Stomach smooth muscle (tissue), 2 donors: ENCODE data around the gene SERAC1.
"Not testable (repeated sequence)": the region's sequence is repeated elsewhere in the genome, so short reads cannot be mapped to it uniquely, and the experiment has no call there.

ENCODE experiments used
- H3K27ac ChIP-seq: one replicate; pipeline ENCODE4 v1.7.0; 2013; ENCODE audit warnings: mild to moderate bottlenecking, low read length, inconsistent platforms
- H3K27me3 ChIP-seq, 2 donors: one replicate each; pipeline ENCODE4 v1.7.0; 2013; ENCODE audit warnings: low read length in 2 of 2; ENCODE audit not compliant: insufficient read depth in 2 of 2, control insufficient read depth in 1 of 2
- H3K36me3 ChIP-seq, 2 donors: one replicate each; pipeline ENCODE4 v1.7.0; 2013; ENCODE audit warnings: low read length in 2 of 2; ENCODE audit not compliant: control insufficient read depth in 2 of 2, insufficient read depth in 2 of 2
- H3K4me1 ChIP-seq: one replicate; pipeline ENCODE4 v1.7.0; 2013; ENCODE audit warnings: low read length; ENCODE audit not compliant: control insufficient read depth, insufficient read depth
- H3K4me3 ChIP-seq, 2 donors: one replicate each; pipeline ENCODE4 v1.7.0; 2013; ENCODE audit warnings: low read length in 2 of 2
- H3K9ac ChIP-seq, 2 donors: one replicate each; pipeline ENCODE4 v1.7.0; 2013; ENCODE audit warnings: low read length in 2 of 2, mild to moderate bottlenecking in 1 of 2
- H3K9me3 ChIP-seq, 2 donors: one replicate each; pipeline ENCODE4 v1.7.0; 2013; ENCODE audit warnings: low read length in 2 of 2; ENCODE audit not compliant: control insufficient read depth in 2 of 2
- donor health status: healthy.
- donor health status: Pancreatic carcinoma.

SERAC1 gene

GRCh38 chr6:158168040-158168289, at the start of gene SERAC1:
TSS of gene SERAC1 (minus strand) at chr6:158168262. CDS start at chr6:158158363, 9,899 bp downstream.
- Histone ChIP-seq H3K9ac (peak within 1 kb of the TSS; percentile 94 to 97), H3K27me3 (no peaks in the 10 kb centered on the region), H3K36me3 (no peaks in the 10 kb centered on the region), H3K27ac (peak within 1 kb of the TSS; percentile 93), H3K4me3 (peak within 1 kb of the TSS; percentile 91 to 97), H3K4me1 (peaks cover 7% of the 10 kb centered on the region), H3K9me3 (no peaks in the 10 kb centered on the region)

- Histone ChIP-seq H3K4me1 (no peaks in the 10 kb centered on the region), H3K27ac (no peak overlapping the region), H3K36me3 (no peaks in the 10 kb centered on the region), H3K9ac (no peak overlapping the region), H3K4me3 (no peak overlapping the region), H3K9me3 (no peaks in the 10 kb centered on the region), H3K27me3 (no peaks in the 10 kb centered on the region)
These were observed 46.0 kb upstream of the SERAC1 start for GRCh38 chr6:158213925-158214674.

- Histone ChIP-seq H3K9ac (no peak overlapping the region), H3K27me3 (no peaks in the 10 kb centered on the region), H3K9me3 (no peaks in the 10 kb centered on the region), H3K36me3 (no peaks in the 10 kb centered on the region), H3K4me1 (no peaks in the 10 kb centered on the region), H3K4me3 (no peak overlapping the region), H3K27ac (no peak overlapping the region)
These were observed 43.4 kb upstream of the SERAC1 start for GRCh38 chr6:158211273-158212055.

- H3K36me3 ChIP-seq, H3K4me1 ChIP-seq, H3K9me3 ChIP-seq, H3K27me3 ChIP-seq, H3K27ac ChIP-seq, H3K4me3 ChIP-seq, H3K9ac ChIP-seq: not testable (repeated sequence)
These were observed 41.7 kb upstream of the SERAC1 start for GRCh38 chr6:158209582-158210333.

GRCh38 chr6:158208226-158209030, 40.4 kb upstream of the SERAC1 start:
- not testable (repeated sequence) for H3K9me3 ChIP-seq, H3K27me3 ChIP-seq, H3K4me3 ChIP-seq, H3K36me3 ChIP-seq, H3K27ac ChIP-seq, H3K9ac ChIP-seq, H3K4me1 ChIP-seq

- Histone ChIP-seq H3K27me3 (peaks cover 0 to 2% of the 10 kb centered on the region in 2 donors), H3K27ac (no peak overlapping the region), H3K9me3 (no peaks in the 10 kb centered on the region), H3K4me1 (no peaks in the 10 kb centered on the region), H3K9ac (no peak overlapping the region), H3K4me3 (no peak overlapping the region), H3K36me3 (no peaks in the 10 kb centered on the region)
These were observed 39.3 kb upstream of the SERAC1 start for GRCh38 chr6:158207422-158207788.

GRCh38 chr6:158206740-158207421, 38.8 kb upstream of the SERAC1 start:
- no peaks in the 10 kb centered on the region for H3K4me1 ChIP-seq
- H3K27ac ChIP-seq: no peak overlapping the region
- no peaks in the 10 kb centered on the region for H3K9me3 ChIP-seq
- no peak overlapping the region for H3K9ac ChIP-seq
- no peaks in the 10 kb centered on the region for H3K36me3 ChIP-seq
- H3K27me3 ChIP-seq: peaks cover 0 to 2% of the 10 kb centered on the region in 2 donors
- H3K4me3 ChIP-seq: no peak overlapping the region

GRCh38 chr6:158205169-158205944, 37.3 kb upstream of the SERAC1 start:
- H3K4me1 ChIP-seq: no peaks in the 10 kb centered on the region
- peaks cover 0 to 2% of the 10 kb centered on the region in 2 donors for H3K27me3 ChIP-seq
- no peak overlapping the region for H3K9ac ChIP-seq
- no peaks in the 10 kb centered on the region for H3K36me3 ChIP-seq
- H3K4me3 ChIP-seq: no peak overlapping the region
- no peaks in the 10 kb centered on the region for H3K9me3 ChIP-seq
- H3K27ac ChIP-seq: no peak overlapping the region

GRCh38 chr6:158198461-158198860, 30.4 kb upstream of the SERAC1 start:
- H3K36me3 ChIP-seq: peaks cover 0 to 3% of the 10 kb centered on the region in 2 donors
- H3K9me3 ChIP-seq: no peaks in the 10 kb centered on the region
- no peaks in the 10 kb centered on the region for H3K27me3 ChIP-seq
- no peaks in the 10 kb centered on the region for H3K4me1 ChIP-seq
- H3K4me3 ChIP-seq: no peak overlapping the region
- H3K9ac ChIP-seq: no peak overlapping the region
- no peak overlapping the region for H3K27ac ChIP-seq
